Motor neuron (in vitro differentiated cells): ENCODE results near the gene ELANE. TPM values are rescaled to one million over a fixed set of nuclear protein-coding genes. Genes with fewer than 3 reads are reported as not detected.
A peak's percentile ranks its signal among the peaks of the same experiment; 100 is the strongest.
"Not testable (repeated sequence)": the region's sequence is repeated elsewhere in the genome, so short reads cannot be mapped to it uniquely, and the experiment has no call there.

ENCODE experiments used
- ATAC-seq, 8 experiments: fragments of 200-7000 bp; cut with Tn5 transposase; replicated peaks in 6 of 8; 2 replicates each; pipeline ENCODE4 v1.8.0; 2021; ENCODE audit warnings: mild to moderate bottlenecking in 8 of 8, moderate library complexity in 8 of 8
- H3K27ac ChIP-seq, 2 donors: fragments of 250-450 bp; sonication (Bioruptor Pico); 2 replicates each; pipeline ENCODE4 v1.9.0; 2021; ENCODE audit warnings: antibody characterized with exemption in 2 of 2, mild to moderate bottlenecking in 2 of 2, moderate library complexity in 1 of 2
- H3K4me1 ChIP-seq, 2 donors: fragments of 250-450 bp; sonication (Bioruptor Pico); replicated peaks in 1 of 2; 2 replicates each; pipeline ENCODE4 v1.6.1; 2021; ENCODE audit warnings: antibody characterized with exemption in 2 of 2, mild to moderate bottlenecking in 2 of 2, moderate library complexity in 1 of 2
- H3K4me3 ChIP-seq, 5 donors: fragments of 250-450 bp; sonication (Bioruptor Pico); 2 replicates each; pipeline ENCODE4 v1.9.0; 2021; ENCODE audit warnings: antibody characterized with exemption in 5 of 5, mild to moderate bottlenecking in 5 of 5, moderate library complexity in 4 of 5
- WGBS, 10 experiments: fragments of 450-650 bp; shearing (Covaris generic); methylation state at CpG; one replicate each; pipeline ENCODE4 v1.0.0; 2022; 5-methylcytosine and 5-hydroxymethylcytosine counted together
- in situ Hi-C, 9 experiments: fragments of 400-800 bp; cut with MboI; loops; one replicate each; pipeline ENCODE4 v1.15.0; 2021; ENCODE audit warnings: low sequenced_read_pairs in 9 of 9, low pct_unique_long_range_greater_than_20kb in 2 of 9; ENCODE audit not compliant: unreplicated experiment in 9 of 9
- total RNA-seq, 8 experiments: library from RNA; unstranded; fragments of 300-600 nt; gene quantifications; 2 replicates each; pipeline versions ENCODE4 v1.2.3 to v1.2.4, GENCODE V29; 2022

Gene ELANE
- total RNA-seq, 8 experiments from 2014 or later: 0.32 TPM; not detected in 7

- ATAC-seq: no peak
- Histone ChIP-seq H3K27ac (no peak overlapping the region), H3K4me3 (no peak overlapping the region), H3K4me1 (peaks cover 0 to 4% of the 10 kb centered on the region in 2 donors)
- in situ Hi-C loops: no loop called here
- WGBS, 10 experiments: no CpG with 5 or more reads among the region's 67 CpGs
Measured at GRCh38 chr19:853014-853585, 997 bp downstream of the ELANE start.

- H3K4me3 ChIP-seq, in situ Hi-C loops, H3K4me1 ChIP-seq, ATAC-seq, H3K27ac ChIP-seq: not testable (repeated sequence)
- 80 to 92% (median 89%) methylated on average over 1 to 5 of the region's 17 CpGs; no CpG with 5 or more reads in 6 of the 10 experiments for WGBS, 10 experiments
Measured at GRCh38 chr19:853614-854220, 1.6 kb downstream of the ELANE start.

GRCh38 chr19:854549-854948 lies 2.4 kb downstream of the ELANE start:
- no peak for ATAC-seq
- in situ Hi-C loops: no loop called here
- no peak overlapping the region for H3K27ac ChIP-seq
- 0 to 100% (median 57%) methylated on average over 1 to 6 of the region's 6 CpGs; no CpG with 5 or more reads in 1 of the 10 experiments for WGBS, 10 experiments
- no peak overlapping the region for H3K4me3 ChIP-seq
- peaks cover 0 to 4% of the 10 kb centered on the region in 2 donors for H3K4me1 ChIP-seq

GRCh38 chr19:855142-855541 lies 3.0 kb downstream of the ELANE start:
- Histone ChIP-seq H3K4me1 (peaks cover 0 to 4% of the 10 kb centered on the region in 2 donors), H3K4me3 (no peak overlapping the region), H3K27ac (no peak overlapping the region)
- 56 to 100% (median 83%) methylated on average over 2 to 5 of the region's 12 CpGs; no CpG with 5 or more reads in 6 of the 10 experiments for WGBS, 10 experiments
- ATAC-seq: no peak
- in situ Hi-C loops: no loop called here

GRCh38 chr19:855566-856120 lies 3.5 kb downstream of the ELANE start:
- 29 to 100% (median 86%) methylated on average over 2 to 9 of the region's 40 CpGs; no CpG with 5 or more reads in 5 of the 10 experiments for WGBS, 10 experiments
- ATAC-seq: no peak
- in situ Hi-C loops: no loop called here
- H3K27ac ChIP-seq: no peak overlapping the region
- no peak overlapping the region for H3K4me3 ChIP-seq
- H3K4me1 ChIP-seq: peaks cover 0 to 2% of the 10 kb centered on the region in 2 donors

GRCh38 chr19:858284-858683 lies 6.2 kb downstream of the ELANE start:
- no peak for ATAC-seq
- WGBS, 10 experiments: 40 to 100% (median 60%) methylated on average over 1 to 2 of the region's 9 CpGs; no CpG with 5 or more reads in 7 of the 10 experiments
- Histone ChIP-seq H3K4me3 (no peak overlapping the region), H3K4me1 (peaks cover 0 to 5% of the 10 kb centered on the region in 2 donors), H3K27ac (no peak overlapping the region)
- in situ Hi-C loops: no loop called here

- Histone ChIP-seq H3K4me3 (peak within 1 kb of the TSS; percentile 23 to 33 (median 29)), H3K4me1 (peaks cover 0 to 5% of the 10 kb centered on the region in 2 donors), H3K27ac (no peak within 1 kb of the TSS)
- 20 to 83% (median 69%) methylated on average over 1 to 2 of the region's 24 CpGs; no CpG with 5 or more reads in 4 of the 10 experiments for WGBS, 10 experiments
- peak in 3 of 8 experiments; percentile 36 to 67 (median 61) for ATAC-seq
- in situ Hi-C loops: no loop called here
Measured at GRCh38 chr19:858868-859843, 7.1 kb downstream of the ELANE start, which contains the start of gene CFD. Gene CFD, plus strand, starts transcription at chr19:859664. Its CDS starts 26 bp downstream, at chr19:859690.

- WGBS, 10 experiments: 42% methylated on average over 3 of the region's 35 CpGs; no CpG with 5 or more reads in 9 of the 10 experiments
- in situ Hi-C loops: no loop called here
- H3K27ac ChIP-seq: peak overlapping the region in 1 of 2 donors; percentile 9
- peaks cover 0 to 5% of the 10 kb centered on the region in 2 donors for H3K4me1 ChIP-seq
- H3K4me3 ChIP-seq: peak overlapping the region in 3 of 5 donors; percentile 3 to 17 (median 14)
- peak in 1 of 8 experiments; percentile 0 for ATAC-seq
Measured at GRCh38 chr19:861141-861755, 9.1 kb downstream of the ELANE start.

GRCh38 chr19:861756-862580 lies 9.9 kb downstream of the ELANE start:
- ATAC-seq: peak in 5 of 8 experiments; percentile 23 to 49 (median 42)
- in situ Hi-C loops: no loop called here
- 14% methylated on average over 9 of the region's 60 CpGs; no CpG with 5 or more reads in 9 of the 10 experiments for WGBS, 10 experiments
- peaks cover 0 to 5% of the 10 kb centered on the region in 2 donors for H3K4me1 ChIP-seq
- peak overlapping the region in 1 of 2 donors; percentile 9 for H3K27ac ChIP-seq
- H3K4me3 ChIP-seq: peak overlapping the region in 3 of 5 donors; percentile 14 to 26 (median 17)

GRCh38 chr19:862581-863314 lies 10.6 kb downstream of the ELANE start:
- peaks cover 0 to 8% of the 10 kb centered on the region in 2 donors for H3K4me1 ChIP-seq
- in situ Hi-C loops: no loop called here
- no peak overlapping the region for H3K27ac ChIP-seq
- H3K4me3 ChIP-seq: peak overlapping the region in 3 of 5 donors; percentile 3 to 26 (median 11)
- peak in 5 of 8 experiments; percentile 43 to 67 (median 59) for ATAC-seq
- WGBS, 10 experiments: 55% methylated on average over 2 of the region's 48 CpGs; no CpG with 5 or more reads in 9 of the 10 experiments

GRCh38 chr19:863315-863620 lies 11.2 kb downstream of the ELANE start:
- in situ Hi-C loops: no loop called here
- Histone ChIP-seq H3K27ac (no peak overlapping the region), H3K4me3 (peak overlapping the region in 1 of 5 donors; percentile 26), H3K4me1 (peaks cover 0 to 8% of the 10 kb centered on the region in 2 donors)
- no peak for ATAC-seq
- 60 to 97% (median 85%) methylated on average over 3 to 6 of the region's 7 CpGs; no CpG with 5 or more reads in 6 of the 10 experiments for WGBS, 10 experiments
